Loucy (cell line): ENCODE measurements around the gene MCF2L2.

ENCODE experiments used
- H2AFZ ChIP-seq: fragments of 200-600 bp; sonication (generic); 2 replicates; pipeline ENCODE4 v1.6.0; 2016; ENCODE audit warnings: antibody characterized with exemption, mild to moderate bottlenecking, low read length, moderate library complexity
- H3F3A ChIP-seq: fragments of 200-600 bp; 2 replicates; pipeline ENCODE4 v1.6.0; 2016; ENCODE audit warnings: antibody characterized with exemption, low read depth, mild to moderate bottlenecking
- H3K27me3 ChIP-seq: fragments of 200-600 bp; sonication (generic); 2 replicates; pipeline ENCODE4 v1.6.1; 2014; ENCODE audit warnings: low read length, mild to moderate bottlenecking; ENCODE audit not compliant: insufficient read depth, poor library complexity, severe bottlenecking
- H3K36me3 ChIP-seq: fragments of 200-600 bp; sonication (generic); 2 replicates; pipeline ENCODE4 v1.6.1; 2016; ENCODE audit warnings: low read length; ENCODE audit not compliant: insufficient read depth
- H3K4me1 ChIP-seq: fragments of 200-600 bp; sonication (generic); 2 replicates; pipeline ENCODE4 v1.5.1; 2014; ENCODE audit warnings: low read length, mild to moderate bottlenecking; ENCODE audit not compliant: insufficient read depth, poor library complexity, severe bottlenecking
- H3K4me2 ChIP-seq: fragments of 200-600 bp; sonication (generic); 2 replicates; pipeline ENCODE4 v1.6.0; 2014; ENCODE audit warnings: antibody characterized with exemption, low read length, low read depth, mild to moderate bottlenecking; ENCODE audit not compliant: poor library complexity, severe bottlenecking
- H3K4me3 ChIP-seq: fragments of 200-600 bp; sonication (generic); 2 replicates; pipeline ENCODE4 v1.5.1; 2014; ENCODE audit warnings: low read length, mild to moderate bottlenecking, mixed read lengths; ENCODE audit not compliant: poor library complexity, severe bottlenecking
- H3K79me2 ChIP-seq: fragments of 200-600 bp; sonication (generic); 2 replicates; pipeline ENCODE4 v1.6.1; 2014; ENCODE audit warnings: low read length; ENCODE audit not compliant: insufficient read depth
- H3K9ac ChIP-seq: fragments of 200-600 bp; sonication (generic); 2 replicates; pipeline ENCODE4 v1.6.0; 2014; ENCODE audit warnings: mild to moderate bottlenecking, low read depth, low read length, moderate library complexity; ENCODE audit not compliant: poor library complexity, severe bottlenecking
- H3K9me2 ChIP-seq: fragments of 200-600 bp; sonication (generic); replicated peaks from 2 replicates; pipeline ENCODE4 v1.6.1; 2016; ENCODE audit warnings: low read depth, low read length, mixed read lengths
- H3K9me3 ChIP-seq: fragments of 200-600 bp; sonication (generic); 2 replicates; pipeline ENCODE4 v1.6.1; 2014; ENCODE audit warnings: mild to moderate bottlenecking, antibody characterized with exemption, low read length, low read depth; ENCODE audit not compliant: insufficient read depth
- H4K20me1 ChIP-seq: fragments of 200-600 bp; sonication (generic); 2 replicates; pipeline ENCODE4 v1.6.0; 2014; ENCODE audit warnings: antibody characterized with exemption, low read length, mild to moderate bottlenecking; ENCODE audit not compliant: insufficient read depth, poor library complexity, severe bottlenecking
- EZH2phosphoT487 ChIP-seq: fragments of 200-600 bp; IDR thresholded peaks from 2 replicates; pipeline ENCODE4 v1.6.1; 2018; ENCODE audit warnings: antibody characterized with exemption, mild to moderate bottlenecking, moderate library complexity, borderline replicate concordance
- TF ChIP-seq, protein P1 (sequence below): fragments of 200-600 bp; sonication (generic); conservative IDR thresholded peaks from 2 replicates; pipeline ENCODE4 v1.5.1; 2014; ENCODE audit warnings: mild to moderate bottlenecking, antibody characterized with exemption, low read length

MCF2L2 gene

DNA sequence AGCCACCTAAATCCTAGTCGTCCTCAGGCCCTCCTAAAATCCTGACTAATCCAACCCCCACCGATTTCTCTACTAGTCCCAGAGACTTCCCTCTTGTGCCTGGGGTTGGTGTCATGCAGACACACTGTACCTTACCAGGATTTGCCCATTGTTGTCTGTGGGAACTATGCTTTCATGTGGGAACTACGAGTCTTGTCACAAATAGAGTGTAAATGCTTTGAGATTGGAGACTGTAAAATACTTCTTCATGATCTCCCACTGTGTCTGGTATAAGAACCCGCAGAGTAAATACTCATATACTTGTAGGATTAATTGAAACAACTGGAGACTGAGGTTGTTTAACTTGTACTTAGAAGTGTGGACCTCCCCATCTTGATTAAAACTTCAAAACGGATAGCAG is 164.2 kb downstream of the MCF2L2 start:
- Histone ChIP-seq H2AFZ (no peak overlapping the region), H3K9me3 (no peaks in the 10 kb centered on the region), H3K9me2 (no peaks in the 10 kb centered on the region; the same call in 1 of the 2 replicates), H3K4me3 (no peak overlapping the region), H3K4me1 (no peaks in the 10 kb centered on the region), H3F3A (no peaks in the 10 kb centered on the region), H3K36me3 (no peaks in the 10 kb centered on the region), H3K27me3 (no peaks in the 10 kb centered on the region), H4K20me1 (no peaks in the 10 kb centered on the region), H3K79me2 (no peaks in the 10 kb centered on the region), H3K4me2 (no peak overlapping the region), H3K9ac (no peak overlapping the region)
- TF ChIP-seq EZH2phosphoT487: no peak
- TF ChIP-seq, protein P1, sequence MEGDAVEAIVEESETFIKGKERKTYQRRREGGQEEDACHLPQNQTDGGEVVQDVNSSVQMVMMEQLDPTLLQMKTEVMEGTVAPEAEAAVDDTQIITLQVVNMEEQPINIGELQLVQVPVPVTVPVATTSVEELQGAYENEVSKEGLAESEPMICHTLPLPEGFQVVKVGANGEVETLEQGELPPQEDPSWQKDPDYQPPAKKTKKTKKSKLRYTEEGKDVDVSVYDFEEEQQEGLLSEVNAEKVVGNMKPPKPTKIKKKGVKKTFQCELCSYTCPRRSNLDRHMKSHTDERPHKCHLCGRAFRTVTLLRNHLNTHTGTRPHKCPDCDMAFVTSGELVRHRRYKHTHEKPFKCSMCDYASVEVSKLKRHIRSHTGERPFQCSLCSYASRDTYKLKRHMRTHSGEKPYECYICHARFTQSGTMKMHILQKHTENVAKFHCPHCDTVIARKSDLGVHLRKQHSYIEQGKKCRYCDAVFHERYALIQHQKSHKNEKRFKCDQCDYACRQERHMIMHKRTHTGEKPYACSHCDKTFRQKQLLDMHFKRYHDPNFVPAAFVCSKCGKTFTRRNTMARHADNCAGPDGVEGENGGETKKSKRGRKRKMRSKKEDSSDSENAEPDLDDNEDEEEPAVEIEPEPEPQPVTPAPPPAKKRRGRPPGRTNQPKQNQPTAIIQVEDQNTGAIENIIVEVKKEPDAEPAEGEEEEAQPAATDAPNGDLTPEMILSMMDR: no peak

DNA sequence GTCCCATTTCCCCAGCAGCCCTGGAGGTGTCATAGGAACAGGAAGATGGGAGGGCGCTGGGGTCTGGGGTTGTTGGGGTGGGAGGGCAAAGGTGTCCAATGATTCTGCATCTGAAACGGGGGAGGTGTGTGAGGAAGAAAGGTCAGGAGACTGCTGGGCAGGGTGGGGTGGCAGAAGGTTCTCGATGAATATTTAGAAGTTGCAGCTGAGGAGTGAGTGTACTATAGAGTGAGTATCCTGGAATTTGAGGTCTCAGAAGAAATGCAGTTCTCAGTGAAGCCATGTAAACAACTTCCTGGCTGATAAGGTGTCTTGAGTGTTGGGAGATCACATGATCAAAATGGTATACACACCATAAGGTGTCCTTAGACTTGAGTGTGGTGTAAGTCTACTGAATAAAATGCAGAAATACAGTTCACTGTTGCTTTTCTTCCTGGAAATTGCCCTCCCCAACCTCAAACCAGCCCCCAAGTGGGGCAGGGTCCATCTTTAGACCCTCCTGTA is 165.5 kb downstream of the MCF2L2 start:
- no peaks in the 10 kb centered on the region for H3K27me3 ChIP-seq
- no peak overlapping the region for H2AFZ ChIP-seq
- H3K4me1 ChIP-seq: no peaks in the 10 kb centered on the region
- H3K9me2 ChIP-seq: no peaks in the 10 kb centered on the region; the same call in 1 of the 2 replicates
- no peaks in the 10 kb centered on the region for H3K79me2 ChIP-seq
- no peaks in the 10 kb centered on the region for H3K36me3 ChIP-seq
- TF ChIP-seq, protein P1: no peak
- no peak for TF ChIP-seq EZH2phosphoT487
- no peaks in the 10 kb centered on the region for H3F3A ChIP-seq
- H3K9ac ChIP-seq: no peak overlapping the region
- H4K20me1 ChIP-seq: no peaks in the 10 kb centered on the region
- no peak overlapping the region for H3K4me3 ChIP-seq
- no peaks in the 10 kb centered on the region for H3K9me3 ChIP-seq
- no peak overlapping the region for H3K4me2 ChIP-seq

DNA sequence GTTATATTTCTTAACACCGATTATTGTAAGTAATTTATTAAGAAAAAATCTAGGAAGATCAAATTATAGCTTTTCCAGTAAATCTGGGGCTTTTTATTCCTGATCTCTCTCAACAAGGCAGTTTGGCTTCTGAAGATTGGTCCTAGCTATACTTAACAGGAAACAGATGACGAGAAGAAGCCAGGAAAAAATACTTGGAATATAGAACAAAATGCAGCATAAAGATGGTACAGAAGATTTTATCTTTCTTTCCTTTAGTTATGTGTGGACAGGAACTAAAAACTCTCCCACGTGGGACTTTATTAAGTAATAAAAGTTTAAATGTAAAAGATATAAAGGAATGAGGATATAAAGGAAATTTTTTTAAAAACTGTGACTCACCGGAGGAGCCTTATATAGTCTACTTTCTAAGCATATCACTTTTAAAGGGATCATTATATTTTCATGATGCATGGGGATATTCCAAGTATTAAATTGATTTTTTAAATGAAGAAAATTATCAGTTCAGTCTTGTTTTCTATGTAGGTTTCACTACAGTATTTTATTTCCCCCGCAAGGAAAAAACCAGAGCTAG is 167.2 kb downstream of the MCF2L2 start:
- Histone ChIP-seq H3K9me2 (no peaks in the 10 kb centered on the region; the same call in 1 of the 2 replicates), H3K79me2 (no peaks in the 10 kb centered on the region), H3F3A (no peaks in the 10 kb centered on the region), H3K4me3 (no peak overlapping the region), H3K27me3 (no peaks in the 10 kb centered on the region), H4K20me1 (no peaks in the 10 kb centered on the region), H3K4me2 (no peak overlapping the region), H3K4me1 (no peaks in the 10 kb centered on the region), H3K36me3 (no peaks in the 10 kb centered on the region), H3K9me3 (no peaks in the 10 kb centered on the region), H3K9ac (no peak overlapping the region), H2AFZ (no peak overlapping the region)
- TF ChIP-seq, protein P1: no peak
- no peak for TF ChIP-seq EZH2phosphoT487
